ENCODE data around the gene PARS2. TPM values are rescaled to one million over a fixed set of nuclear protein-coding genes. Genes with fewer than 3 reads are reported as not detected.

The PARS2 gene
- total RNA-seq, 6 experiments from 2014 or later, result 3.2 to 5.4 (median 4.0) TPM

DNA sequence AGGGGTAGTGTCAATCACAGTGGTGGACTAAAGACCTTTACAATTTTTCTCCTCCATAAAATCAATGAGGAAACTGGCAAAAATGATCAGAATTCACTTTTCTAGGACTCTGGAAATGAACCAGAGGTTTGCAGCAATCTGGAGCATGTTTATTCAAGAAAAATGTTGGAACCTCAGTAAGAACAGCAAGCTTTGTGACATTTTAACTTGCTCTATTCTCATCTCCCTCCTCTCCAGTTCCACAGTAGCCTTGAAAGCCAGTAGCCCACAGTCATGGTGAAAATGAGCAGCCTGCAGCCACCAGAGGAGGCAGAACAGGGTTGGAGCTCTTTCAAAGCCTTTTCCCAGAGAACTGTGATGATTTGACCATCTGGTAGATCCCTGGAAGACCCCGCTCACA is 39.6 kb downstream of the PARS2 start:
- intact Hi-C loops (cut with DNase I), result no loop called here
- TF ChIP-seq, protein P1, sequence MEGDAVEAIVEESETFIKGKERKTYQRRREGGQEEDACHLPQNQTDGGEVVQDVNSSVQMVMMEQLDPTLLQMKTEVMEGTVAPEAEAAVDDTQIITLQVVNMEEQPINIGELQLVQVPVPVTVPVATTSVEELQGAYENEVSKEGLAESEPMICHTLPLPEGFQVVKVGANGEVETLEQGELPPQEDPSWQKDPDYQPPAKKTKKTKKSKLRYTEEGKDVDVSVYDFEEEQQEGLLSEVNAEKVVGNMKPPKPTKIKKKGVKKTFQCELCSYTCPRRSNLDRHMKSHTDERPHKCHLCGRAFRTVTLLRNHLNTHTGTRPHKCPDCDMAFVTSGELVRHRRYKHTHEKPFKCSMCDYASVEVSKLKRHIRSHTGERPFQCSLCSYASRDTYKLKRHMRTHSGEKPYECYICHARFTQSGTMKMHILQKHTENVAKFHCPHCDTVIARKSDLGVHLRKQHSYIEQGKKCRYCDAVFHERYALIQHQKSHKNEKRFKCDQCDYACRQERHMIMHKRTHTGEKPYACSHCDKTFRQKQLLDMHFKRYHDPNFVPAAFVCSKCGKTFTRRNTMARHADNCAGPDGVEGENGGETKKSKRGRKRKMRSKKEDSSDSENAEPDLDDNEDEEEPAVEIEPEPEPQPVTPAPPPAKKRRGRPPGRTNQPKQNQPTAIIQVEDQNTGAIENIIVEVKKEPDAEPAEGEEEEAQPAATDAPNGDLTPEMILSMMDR (IDR thresholded peaks at IDR 0.05), result no peak
- TF ChIP-seq POLR2A (IDR thresholded peaks at IDR 0.05), result no peak
- Histone ChIP-seq H3K36me3 (peaks cover 0 to 37% (median 11%) of the 10 kb centered on the region in 4 donors), H3K4me1 (no peaks in the 10 kb centered on the region), H3K4me3 (no peak overlapping the region), H3K27ac (no peak overlapping the region), H3K27me3 (no peaks in the 10 kb centered on the region), H3K9me3 (no peaks in the 10 kb centered on the region)
- WGBS (ENCODE audit: insufficient coverage, low coverage, low lambda C conversion rate, missing lambda C conversion rate), result 86% methylated on average over 1 of the region's 1 CpG
- ATAC-seq, result peak in 1 of 4 donors; percentile 70
- DNase-seq, result no peak

DNA sequence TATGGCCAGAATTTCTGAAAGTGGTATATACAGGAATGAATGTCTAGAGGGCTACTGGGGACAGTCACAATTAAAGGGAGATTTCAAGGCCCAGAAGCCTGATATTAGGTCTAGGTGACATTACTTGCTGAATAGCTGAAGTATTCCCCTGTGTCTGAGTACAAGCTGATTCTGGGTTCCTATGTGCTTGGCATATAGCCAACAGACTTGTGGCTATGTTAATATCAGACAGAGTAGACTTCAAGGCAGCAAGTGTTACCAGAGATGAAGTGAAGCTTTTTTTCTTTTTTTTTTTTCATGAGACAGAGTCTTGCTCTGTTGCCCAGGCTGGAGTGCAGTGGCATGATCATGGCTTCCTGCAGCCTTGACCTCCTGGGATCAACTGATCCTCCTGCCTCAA is 40.3 kb downstream of the PARS2 start:
- ATAC-seq (no peak), DNase-seq (no peak)
- Histone ChIP-seq H3K9me3 (no peaks in the 10 kb centered on the region), H3K27me3 (no peaks in the 10 kb centered on the region), H3K4me1 (no peaks in the 10 kb centered on the region), H3K4me3 (no peak overlapping the region), H3K27ac (no peak overlapping the region), H3K36me3 (peaks cover 0 to 42% (median 11%) of the 10 kb centered on the region in 4 donors)
- intact Hi-C loops (cut with DNase I), result no loop called here
- TF ChIP-seq, protein P1 (IDR thresholded peaks at IDR 0.05), result no peak
- no peak for TF ChIP-seq POLR2A (IDR thresholded peaks at IDR 0.05)

DNA sequence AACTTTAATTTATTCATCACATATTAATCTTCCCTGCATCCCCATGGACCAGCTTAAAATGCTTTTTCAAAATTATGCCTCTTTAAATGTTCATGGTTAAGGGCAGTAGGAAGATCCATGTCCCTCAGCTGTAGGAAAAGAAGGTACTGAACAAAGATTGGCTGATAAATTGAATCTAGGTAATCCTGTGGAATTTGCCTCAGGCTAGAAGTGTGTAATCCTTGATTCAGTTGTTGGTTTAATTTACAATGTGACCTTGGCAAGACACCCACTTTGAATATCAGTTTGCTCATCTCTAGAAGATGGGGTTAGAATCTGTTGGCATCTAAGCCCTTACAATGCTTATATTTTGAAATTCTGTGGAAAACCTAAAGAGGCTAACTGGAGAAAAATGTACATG is 42.6 kb downstream of the PARS2 start:
- Histone ChIP-seq H3K36me3 (peaks cover 0 to 41% (median 14%) of the 10 kb centered on the region in 4 donors), H3K4me3 (no peak overlapping the region), H3K27me3 (no peaks in the 10 kb centered on the region), H3K4me1 (peaks cover 0 to 9% (median 4%) of the 10 kb centered on the region in 4 donors), H3K9me3 (no peaks in the 10 kb centered on the region), H3K27ac (no peak overlapping the region)
- DNase-seq, result no peak
- TF ChIP-seq, protein P1 (IDR thresholded peaks at IDR 0.05), result no peak
- TF ChIP-seq POLR2A (IDR thresholded peaks at IDR 0.05), result no peak
- intact Hi-C loops (cut with DNase I), result no loop called here
- ATAC-seq, result no peak

DNA sequence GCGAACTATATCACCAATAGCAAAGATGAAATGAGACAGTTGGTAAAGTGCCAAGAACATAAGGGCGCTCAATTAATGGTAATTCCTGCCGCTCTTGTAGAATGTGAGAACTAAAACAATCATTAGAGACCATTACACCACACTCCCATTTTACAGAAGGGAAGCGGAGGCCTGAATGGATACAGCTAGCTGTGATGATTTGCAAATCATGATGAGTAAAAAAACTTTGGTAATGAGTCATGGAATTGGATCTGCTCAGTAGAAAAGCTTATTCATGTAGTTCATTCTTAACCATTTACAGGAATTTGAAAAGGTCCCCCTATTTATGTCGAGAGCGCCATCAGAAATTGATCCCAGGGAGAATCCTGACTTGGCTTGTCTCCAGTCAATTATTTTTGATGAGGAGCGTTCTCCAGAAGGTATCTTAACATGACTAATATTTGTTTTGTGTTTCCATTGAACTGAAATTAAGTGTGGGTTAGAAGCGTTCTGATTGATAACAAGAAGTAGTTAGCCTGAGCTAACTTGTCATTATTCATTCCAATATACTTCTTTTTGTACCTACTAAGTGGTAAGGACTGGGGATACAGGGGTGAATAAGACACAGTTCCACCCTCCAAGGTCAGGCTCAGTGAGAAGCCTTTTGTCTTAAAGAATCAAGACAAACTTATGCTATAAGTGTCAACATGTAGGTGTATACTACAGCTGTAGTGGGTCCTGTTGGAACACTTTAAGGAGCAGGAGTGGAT is 47.9 kb downstream of the PARS2 start:
- Histone ChIP-seq H3K9me3 (no peaks in the 10 kb centered on the region), H3K27ac (peak overlapping the region in 2 of 3 donors; percentile 48)
- ATAC-seq, result no peak

More for the DNA sequence above, 47.9 kb downstream of the PARS2 start:
- Histone ChIP-seq H3K36me3 (peaks cover 0 to 10% (median 5%) of the 10 kb centered on the region in 4 donors), H3K27me3 (no peaks in the 10 kb centered on the region), H3K4me3 (peak overlapping the region; percentile 91 to 99 (median 97)), H3K4me1 (peaks cover 0 to 16% (median 6%) of the 10 kb centered on the region in 4 donors)
- TF ChIP-seq, protein P1 (IDR thresholded peaks at IDR 0.05), result no peak
- no peak for TF ChIP-seq POLR2A (IDR thresholded peaks at IDR 0.05)
- 28% methylated on average over 8 of the region's 8 CpGs for WGBS (ENCODE audit: insufficient coverage, low coverage, low lambda C conversion rate, missing lambda C conversion rate)
- intact Hi-C loops (cut with DNase I), result no loop called here
- no peak for DNase-seq

All from right lobe of liver (tissue), 6 donors.